RCC 7860 (cell line): Measurements from ENCODE around the gene EHD1.
"Not testable (repeated sequence)": the region's sequence is repeated elsewhere in the genome, so short reads cannot be mapped to it uniquely, and the experiment has no call there.

Experiments
- DNase-seq: peaks from one replicate; pipeline ENCODE4 v3.0.0-alpha.2; 2015; ENCODE audit warnings: low spot score
- FAIRE-seq: peaks from 2 replicates; lab custom pipeline; 2012; peaks lifted over from hg19 to GRCh38; lab: Jason Lieb, UNC

Gene EHD1

GRCh38 chr11:64859542-64860414 lies 18.6 kb downstream of the EHD1 start:
- FAIRE-seq (no peak), DNase-seq (no peak)

DNA sequence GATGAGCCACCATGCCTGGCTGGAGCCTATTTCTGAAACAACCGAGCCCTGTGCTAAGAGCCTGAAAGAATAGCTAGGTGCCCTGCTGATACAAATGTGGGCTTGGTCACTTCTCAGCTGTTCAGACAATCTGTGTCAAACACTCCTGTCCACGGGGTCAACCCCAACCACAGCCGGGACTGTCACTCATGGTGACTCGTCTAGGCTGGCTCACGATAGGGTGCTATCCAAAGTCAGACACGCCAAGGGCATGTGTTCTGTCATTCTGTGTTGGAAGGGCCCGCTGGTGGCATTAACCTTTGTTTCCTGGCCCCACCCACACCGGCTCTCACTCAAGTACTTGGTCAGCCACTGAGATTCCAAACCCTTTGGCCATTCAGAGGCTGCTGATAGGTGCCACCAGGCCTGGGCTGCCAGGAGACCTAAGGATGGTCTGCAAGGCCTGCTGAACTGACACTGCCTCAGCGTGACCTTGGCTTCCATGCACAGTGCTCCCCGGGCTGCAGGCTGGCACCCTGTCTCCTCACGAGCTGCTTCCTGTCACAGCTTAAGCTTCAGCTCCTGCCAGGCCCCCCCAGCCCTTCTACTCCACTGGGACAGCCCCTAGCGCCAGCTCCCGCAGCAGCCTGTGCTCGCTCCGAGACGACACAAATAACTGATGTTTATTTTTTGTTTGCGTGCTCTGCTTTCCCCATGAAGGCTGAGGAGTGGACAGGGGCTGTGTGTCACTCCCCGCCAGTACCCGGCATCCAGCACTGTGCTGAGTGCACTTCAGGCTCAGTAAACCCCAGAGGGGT lies 19.8 kb downstream of the EHD1 start:
- FAIRE-seq (no peak), DNase-seq (peak; percentile 49)

GRCh38 chr11:64857485-64857884 lies 20.9 kb downstream of the EHD1 start:
- DNase-seq (no peak), FAIRE-seq (no peak)

DNA sequence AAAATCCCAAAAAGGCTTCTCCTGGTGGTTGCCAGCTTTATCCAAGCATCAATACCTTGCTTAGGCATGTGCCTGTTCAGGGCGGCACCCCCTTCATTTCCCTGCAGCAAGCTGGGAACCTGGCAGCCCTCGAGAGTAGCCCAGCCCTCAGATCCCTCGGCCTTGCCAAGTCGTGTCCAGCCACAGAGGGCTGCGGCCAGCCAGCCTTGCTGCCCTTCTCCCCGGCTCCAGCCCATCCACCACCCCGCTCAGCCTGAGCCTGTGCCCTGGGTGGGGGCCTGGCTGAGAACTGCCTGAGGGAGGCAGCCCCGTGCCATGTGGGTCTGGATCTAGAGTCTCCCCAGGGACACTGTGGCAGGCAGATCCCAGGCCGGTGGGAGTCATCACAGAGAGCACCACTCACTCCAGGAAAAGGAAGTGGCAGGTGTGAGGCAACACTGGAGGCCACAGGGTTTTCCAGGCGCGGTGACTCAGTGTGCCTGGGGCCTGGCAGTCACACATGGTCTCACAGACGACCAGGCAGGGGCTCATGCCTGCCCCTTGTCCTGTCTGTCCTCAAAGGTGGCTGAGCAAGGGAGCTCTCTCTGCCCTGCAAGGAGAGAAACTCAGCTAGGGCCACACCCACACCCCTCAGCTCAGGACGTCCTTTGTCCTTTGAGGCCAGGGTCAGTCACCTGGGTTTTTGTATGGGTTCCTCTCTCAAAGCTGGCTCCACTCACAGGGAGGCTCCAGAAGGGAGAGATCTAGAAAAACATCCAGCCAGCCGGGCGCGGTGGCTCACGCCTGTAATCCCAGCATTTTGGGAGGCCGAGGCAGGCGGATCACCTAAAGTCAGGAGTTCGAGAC lies 21.8 kb downstream of the EHD1 start:
- FAIRE-seq = peak; percentile 87

GRCh38 chr11:64855596-64856304 lies 22.7 kb downstream of the EHD1 start:
- FAIRE-seq (no peak), DNase-seq (peak; percentile 40)

More for the DNA sequence above, 21.8 kb downstream of the EHD1 start:
- DNase-seq = peak; percentile 93

DNA sequence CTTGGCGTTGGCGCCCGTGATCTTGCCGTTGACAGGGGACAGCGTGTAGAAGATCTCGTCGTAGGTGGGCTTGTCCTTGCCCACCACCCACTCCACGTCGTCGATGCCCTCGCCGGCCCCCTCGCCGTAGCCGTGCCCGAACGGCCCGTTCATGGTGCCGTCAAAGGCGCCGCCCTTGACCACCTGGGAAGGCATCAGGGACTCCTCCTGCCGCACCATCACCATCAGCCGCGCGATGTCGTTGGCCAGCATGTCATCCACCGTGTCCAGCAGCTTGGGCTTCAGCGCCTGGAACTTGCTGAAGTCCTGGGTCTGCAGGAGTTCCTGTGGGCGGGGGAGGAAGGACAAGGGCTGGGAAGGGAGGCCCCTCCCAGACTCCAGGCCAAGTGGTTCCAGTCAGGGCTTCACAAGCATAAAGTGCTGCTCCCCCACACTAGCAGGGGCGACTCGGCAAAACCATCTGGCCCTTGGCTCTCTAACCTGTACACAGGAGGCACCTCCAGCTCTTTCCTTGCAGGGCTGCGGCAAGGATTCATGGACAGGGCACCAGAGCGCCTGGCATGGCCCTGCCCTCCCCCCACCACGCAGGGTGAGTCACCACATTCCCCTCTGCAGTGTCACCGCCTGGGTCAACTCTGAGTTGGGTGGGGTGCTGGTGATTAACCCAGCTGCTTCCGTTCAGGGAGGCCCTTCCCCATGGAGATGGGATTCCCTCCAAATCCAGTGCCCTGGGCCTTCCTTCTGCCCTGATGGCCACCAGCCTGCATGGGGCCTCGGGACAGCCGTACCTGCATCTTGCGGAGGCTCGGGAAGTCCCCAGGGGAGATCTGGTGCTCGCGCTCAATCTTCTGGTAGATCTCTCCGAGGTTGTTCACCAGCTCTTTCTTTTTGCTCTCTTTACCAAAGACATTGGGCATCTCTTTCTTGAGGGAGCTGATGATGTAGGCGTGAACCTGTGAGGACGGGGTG lies 23.6 kb downstream of the EHD1 start:
- FAIRE-seq = peak; percentile 86
- peak; percentile 94 for DNase-seq

- no peak for DNase-seq
- FAIRE-seq = no peak
Observed at GRCh38 chr11:64854157-64854533, 24.3 kb downstream of the EHD1 start.

GRCh38 chr11:64853709-64854108 lies 24.7 kb downstream of the EHD1 start:
- FAIRE-seq = no peak
- no peak for DNase-seq

DNA sequence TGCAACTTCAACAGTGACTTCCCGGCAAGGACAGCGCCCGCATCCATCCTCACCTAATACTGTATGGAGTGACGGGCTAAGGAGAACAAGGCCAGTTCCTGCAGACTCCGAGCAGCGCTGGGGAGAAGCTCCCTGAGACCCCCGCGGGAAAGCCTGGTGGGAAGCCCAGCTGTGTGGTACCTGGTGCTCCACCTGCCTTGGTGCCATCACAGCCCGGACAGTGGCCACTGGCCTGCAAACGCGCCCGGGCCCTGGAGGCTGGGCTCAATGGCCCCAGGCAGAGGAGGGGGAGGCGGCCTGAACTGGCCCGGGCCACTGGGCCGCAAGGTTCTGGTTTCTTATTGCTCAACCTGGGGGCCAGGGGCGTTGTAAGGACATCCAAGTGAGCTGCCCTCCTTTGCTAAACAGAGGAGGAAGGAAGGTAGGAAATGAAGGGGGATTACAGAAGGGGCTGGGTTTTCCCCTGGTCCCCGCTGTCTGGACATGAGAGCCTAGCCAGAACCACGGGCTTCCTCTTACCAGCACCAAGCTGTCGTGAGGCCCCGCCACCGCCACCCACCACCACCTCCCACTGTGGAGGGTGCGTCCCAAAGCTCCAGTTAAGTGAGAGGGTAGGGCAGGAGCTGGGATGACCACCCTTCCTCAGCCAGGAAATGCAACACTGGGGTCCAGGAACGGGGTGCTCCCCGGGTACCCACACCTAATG lies 25.5 kb downstream of the EHD1 start:
- DNase-seq = no peak
- FAIRE-seq = no peak

GRCh38 chr11:64851831-64852351 lies 26.5 kb downstream of the EHD1 start:
- DNase-seq (no peak), FAIRE-seq (no peak)

GRCh38 chr11:64850979-64851567 lies 27.3 kb downstream of the EHD1 start:
- no peak for FAIRE-seq
- no peak for DNase-seq

DNA sequence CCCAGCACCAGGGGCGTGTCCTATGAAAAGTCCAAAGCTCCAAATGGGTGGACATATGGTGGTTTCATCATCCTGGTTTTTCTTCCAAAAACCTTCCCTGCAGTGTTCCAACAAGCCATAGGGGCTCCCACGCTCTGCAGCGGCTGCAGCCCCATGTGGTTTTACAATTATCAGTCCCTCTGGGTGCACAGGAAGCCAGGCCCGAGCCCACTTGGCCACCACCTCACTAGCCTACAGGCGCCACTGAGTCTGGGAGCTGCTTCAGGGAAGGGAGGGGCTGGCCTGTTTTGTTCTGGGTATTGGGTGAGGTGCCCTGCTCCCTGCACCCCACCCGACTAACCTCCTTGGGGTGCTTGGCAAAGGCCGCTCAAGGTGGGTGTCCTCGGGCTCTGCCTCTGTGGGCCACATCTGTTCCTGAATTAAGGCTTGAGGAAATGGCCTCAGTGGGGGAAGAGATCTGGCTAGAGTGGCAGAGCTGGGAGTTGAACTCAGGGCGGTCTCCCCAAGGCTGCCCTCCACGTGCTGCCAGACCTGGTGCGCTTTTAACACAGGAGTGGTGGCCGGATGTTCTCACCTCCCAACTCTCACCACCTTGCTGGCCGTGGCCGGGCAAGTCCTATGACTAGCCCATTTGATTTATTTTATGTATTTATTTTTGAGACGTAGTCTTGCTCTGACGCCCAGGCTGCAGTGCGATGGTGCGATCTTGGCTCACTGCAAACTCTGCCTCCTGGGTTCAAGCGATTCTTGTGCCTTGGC lies 28.6 kb downstream of the EHD1 start:
- FAIRE-seq = no peak
- DNase-seq = no peak

DNA sequence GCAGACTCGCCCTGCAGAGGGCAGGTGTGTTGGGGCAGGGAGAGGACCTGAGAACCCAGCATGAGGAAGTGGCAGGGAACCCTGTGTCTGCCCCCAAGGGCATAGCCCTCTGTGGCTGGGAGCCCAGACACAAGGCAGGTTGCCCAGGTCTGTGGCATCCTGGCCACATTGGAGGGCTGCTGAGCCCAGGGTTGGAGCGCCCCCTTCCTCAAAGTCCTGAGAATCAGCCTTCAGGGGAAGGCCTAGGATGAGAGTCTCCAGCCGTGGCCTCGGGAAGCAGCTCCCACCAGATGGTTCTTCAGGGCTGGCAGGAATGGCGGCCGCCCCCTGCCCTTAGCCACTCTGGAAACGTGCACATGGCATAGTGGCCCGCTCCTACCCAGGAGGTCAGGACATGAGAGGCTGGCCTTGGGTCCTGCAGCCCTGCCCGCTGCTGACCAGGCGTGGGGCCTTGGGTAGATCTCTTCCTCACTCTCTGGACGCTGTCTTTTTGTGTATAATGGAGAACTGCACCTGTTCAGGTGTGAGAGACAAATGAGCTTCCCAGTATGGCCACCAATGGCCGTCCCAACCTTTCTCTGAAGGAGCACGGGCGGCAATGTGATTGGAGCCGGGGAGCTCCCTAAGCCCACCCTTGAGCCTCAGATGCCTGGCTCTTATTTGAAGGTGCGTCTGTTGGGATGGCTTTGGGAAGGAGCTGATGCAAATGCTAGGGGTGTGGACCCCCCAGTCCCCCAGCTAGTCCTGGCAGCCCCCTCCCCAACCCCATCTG lies 29.4 kb downstream of the EHD1 start:
- no peak for DNase-seq
- no peak for FAIRE-seq

GRCh38 chr11:64848214-64848825 lies 30.1 kb downstream of the EHD1 start:
- DNase-seq (no peak), FAIRE-seq (no peak)

- FAIRE-seq (no peak), DNase-seq (peak; percentile 78)
Observed at GRCh38 chr11:64846998-64847666, 31.3 kb downstream of the EHD1 start.

- not testable (repeated sequence) for FAIRE-seq, DNase-seq
Observed at GRCh38 chr11:64845776-64846129, 32.7 kb downstream of the EHD1 start.
